Esophagus muscularis mucosa (tissue), 4 donors: Measurements from ENCODE around the gene GALNT6. TPM values are rescaled to one million over a fixed set of nuclear protein-coding genes. Genes with fewer than 3 reads are reported as not detected.

Experiments used
- DNase-seq: peaks from one replicate; pipeline ENCODE4 v3.0.0-alpha.2; 2017; ENCODE audit errors: extremely low spot score
- H3K27ac ChIP-seq, 4 donors: fragments of 200-600 bp; sonication (generic); replicated peaks in 1 of 4; 1 replicate in 3 of 4; 2 replicates in 1 of 4; pipeline ENCODE4 v1.5.1; 2016 to 2019; ENCODE audit warnings: mild to moderate bottlenecking in 1 of 4
- H3K27me3 ChIP-seq, 4 donors: fragments of 200-600 bp; sonication (generic); one replicate each; pipeline versions ENCODE4 v1.5.1 to v1.6.0; 2016 to 2019
- H3K36me3 ChIP-seq, 4 donors: fragments of 200-600 bp; sonication (generic); one replicate each; pipeline ENCODE4 v1.5.1; 2016 to 2019
- H3K4me1 ChIP-seq, 4 donors: fragments of 200-600 bp; sonication (generic); one replicate each; pipeline ENCODE4 v1.5.1; 2016 to 2019
- H3K4me3 ChIP-seq, 4 donors: fragments of 200-600 bp; sonication (generic); 1 replicate in 2 of 4; 2 replicates in 2 of 4; pipeline ENCODE4 v1.5.1; 2016 to 2019; ENCODE audit warnings: mild to moderate bottlenecking in 4 of 4, moderate library complexity in 1 of 4
- H3K9me3 ChIP-seq, 4 donors: fragments of 200-600 bp; sonication (generic); 1 replicate in 3 of 4; 2 replicates in 1 of 4; pipeline ENCODE4 v1.5.1; 2016 to 2019
- CTCF ChIP-seq, 3 experiments: fragments of 200-600 bp in 2 of 3; fragments of 450-650 bp in 1 of 3; sonication (generic) in 2 of 3; IDR thresholded peaks; one replicate each; pipeline ENCODE4 v1.5.1; 2017 to 2019; ENCODE audit warnings: antibody characterized with exemption in 3 of 3, mild to moderate bottlenecking in 2 of 3, moderate library complexity in 1 of 3
- EP300 ChIP-seq: sonication (generic); formaldehyde crosslinking; IDR thresholded peaks from one replicate; pipeline ENCODE4 v1.6.1; 2017; ENCODE audit warnings: antibody characterized with exemption
- POLR2A ChIP-seq: fragments of 450-650 bp; IDR thresholded peaks from one replicate; pipeline ENCODE4 v1.6.1; 2017; ENCODE audit warnings: antibody characterized with exemption, moderate library complexity, mild to moderate bottlenecking, low read depth
- POLR2AphosphoS5 ChIP-seq, 2 donors: sonication (generic); formaldehyde crosslinking; IDR thresholded peaks; one replicate each; pipeline ENCODE4 v1.6.1; 2017; ENCODE audit warnings: antibody characterized with exemption in 2 of 2
- WGBS: methylation state at CpG from one replicate; pipeline ENCODE4 v1.1.5; 2018; 5-methylcytosine and 5-hydroxymethylcytosine counted together
- intact Hi-C: fragments of 100-400 bp; cut with DNase I; formaldehyde crosslinking; loops from one replicate; pipeline ENCODE4 v1.15.1; 2023
- total RNA-seq, 4 donors: library from RNA; depleted of rRNA; stranded (reverse); fragments of >200 nt; gene quantifications; one replicate each; pipeline versions ENCODE4 v1.1.0 to v1.2.1, GENCODE V29; 2016

GALNT6 gene
- total RNA-seq, 4 donors from 2014 or later = 1.4 to 5.8 (median 3.1) TPM

GRCh38 chr12:51424662-51425539, 33.7 kb upstream of the GALNT6 start, which contains the start of gene SLC4A8:
TSS of gene SLC4A8 (plus strand) at chr12:51424831. CDS start at chr12:51424988, 157 bp downstream.
- peaks cover 0 to 14% (median 12%) of the 10 kb centered on the region in 4 donors for H3K4me1 ChIP-seq
- H3K36me3 ChIP-seq = no peaks in the 10 kb centered on the region
- H3K27ac ChIP-seq = peak within 1 kb of the TSS in 3 of 4 donors; percentile 16 to 27 (median 19)
- TF ChIP-seq EP300 (no peak), POLR2AphosphoS5 (IDR thresholded peaks at IDR 0.05) (peak in 1 of 2 donors; percentile 34), CTCF (IDR thresholded peaks at IDR 0.05) (peak; percentile 53 to 68 (median 58))
- peak within 1 kb of the TSS; percentile 58 to 72 (median 62) for H3K4me3 ChIP-seq
- WGBS = 6% methylated on average over 20 of the region's 73 CpGs
- peaks cover 0 to 10% (median 0%) of the 10 kb centered on the region in 4 donors for H3K27me3 ChIP-seq
- intact Hi-C loops = loop anchor here (5.0 to 10.0 kb wide), 2 partner anchors 107 to 400 kb away; no protein-coding TSS in a partner anchor
- peak; percentile 92 for DNase-seq
- no peaks in the 10 kb centered on the region for H3K9me3 ChIP-seq

GRCh38 chr12:51424094-51424661, 33.0 kb upstream of the GALNT6 start:
- 27% methylated on average over 10 of the region's 10 CpGs for WGBS
- no peak for DNase-seq
- Histone ChIP-seq H3K27ac (no peak overlapping the region), H3K9me3 (no peaks in the 10 kb centered on the region), H3K4me1 (peaks cover 0 to 14% (median 12%) of the 10 kb centered on the region in 4 donors), H3K4me3 (peak overlapping the region; percentile 58 to 72 (median 62)), H3K36me3 (no peaks in the 10 kb centered on the region), H3K27me3 (peaks cover 0 to 14% (median 0%) of the 10 kb centered on the region in 4 donors)
- intact Hi-C loops = loop anchor here (5.0 to 10.0 kb wide), 2 partner anchors 108 to 401 kb away; no protein-coding TSS in a partner anchor
- TF ChIP-seq CTCF (IDR thresholded peaks at IDR 0.05) = no peak
- no peak for TF ChIP-seq POLR2A
- no peak for TF ChIP-seq EP300
- TF ChIP-seq POLR2AphosphoS5 (IDR thresholded peaks at IDR 0.05) = no peak

GRCh38 chr12:51421266-51421884, 30.2 kb upstream of the GALNT6 start:
- 77% methylated on average over 5 of the region's 5 CpGs for WGBS
- TF ChIP-seq EP300 (no peak), CTCF (IDR thresholded peaks at IDR 0.05) (peak; percentile 21 to 42 (median 22))
- Histone ChIP-seq H3K4me3 (no peak overlapping the region), H3K36me3 (no peaks in the 10 kb centered on the region), H3K27me3 (peaks cover 0 to 16% (median 0%) of the 10 kb centered on the region in 4 donors), H3K27ac (no peak overlapping the region), H3K9me3 (no peaks in the 10 kb centered on the region), H3K4me1 (peaks cover 0 to 14% (median 12%) of the 10 kb centered on the region in 4 donors)
- intact Hi-C loops = loop anchor here (5.0 to 10.0 kb wide), 2 partner anchors 111 to 403 kb away; no protein-coding TSS in a partner anchor
- peak; percentile 37 for DNase-seq

- DNase-seq = peak; percentile 24
- H3K4me1 ChIP-seq = peaks cover 0 to 6% (median 5%) of the 10 kb centered on the region in 4 donors
- no peak overlapping the region for H3K27ac ChIP-seq
- H3K36me3 ChIP-seq = no peaks in the 10 kb centered on the region
- 41% methylated on average over 11 of the region's 11 CpGs for WGBS
- H3K4me3 ChIP-seq = no peak overlapping the region
- peaks cover 0 to 17% (median 0%) of the 10 kb centered on the region in 4 donors for H3K27me3 ChIP-seq
- intact Hi-C loops = loop anchor here (5.0 to 10.0 kb wide), 2 partner anchors 113 to 405 kb away; no protein-coding TSS in a partner anchor
- no peaks in the 10 kb centered on the region for H3K9me3 ChIP-seq
- TF ChIP-seq POLR2A (no peak), EP300 (no peak), POLR2AphosphoS5 (IDR thresholded peaks at IDR 0.05) (no peak), CTCF (IDR thresholded peaks at IDR 0.05) (no peak)
Measured at GRCh38 chr12:51419425-51420193, 28.4 kb upstream of the GALNT6 start.
